ENCODE data around the gene GPR176. TPM values are rescaled to one million over a fixed set of nuclear protein-coding genes. Genes with fewer than 3 reads are reported as not detected.

GPR176 gene
- total RNA-seq, 1 donor from 2014 or later, result 7.2 TPM

- H3K36me3 Mint-ChIP-seq, result peaks cover 43% of the 10 kb centered on the region
- H3K4me3 Mint-ChIP-seq, result no peak overlapping the region
- no peak for TF ChIP-seq CTCF (conservative IDR thresholded peaks at IDR 0.05)
- peaks cover 11% of the 10 kb centered on the region for H3K4me1 Mint-ChIP-seq (ENCODE audit: unreplicated experiment)
- H3K9me3 Mint-ChIP-seq, result no peaks in the 10 kb centered on the region
- DNase-seq (ENCODE audit: extremely low spot score, unreplicated experiment), result no peak
- H3K27me3 Mint-ChIP-seq, result no peaks in the 10 kb centered on the region
- no peak overlapping the region for H3K27ac Mint-ChIP-seq
Observed at GRCh38 chr15:39942101-39942752, 22.2 kb upstream of the GPR176 start.

- Mint-ChIP-seq H3K27me3 (no peaks in the 10 kb centered on the region), H3K36me3 (peaks cover 33% of the 10 kb centered on the region), H3K9me3 (no peaks in the 10 kb centered on the region), H3K27ac (no peak overlapping the region), H3K4me3 (no peak overlapping the region), H3K4me1 (ENCODE audit: unreplicated experiment) (peaks cover 21% of the 10 kb centered on the region)
- no peak for TF ChIP-seq CTCF (conservative IDR thresholded peaks at IDR 0.05)
- DNase-seq (ENCODE audit: extremely low spot score, unreplicated experiment), result no peak
Observed at GRCh38 chr15:39939487-39940452, 19.7 kb upstream of the GPR176 start.

- Mint-ChIP-seq H3K4me3 (peak overlapping the region; percentile 23), H3K9me3 (no peaks in the 10 kb centered on the region), H3K36me3 (peaks cover 18% of the 10 kb centered on the region), H3K27ac (no peak overlapping the region), H3K27me3 (no peaks in the 10 kb centered on the region), H3K4me1 (ENCODE audit: unreplicated experiment) (peaks cover 30% of the 10 kb centered on the region)
- no peak for TF ChIP-seq CTCF (conservative IDR thresholded peaks at IDR 0.05)
- DNase-seq (ENCODE audit: extremely low spot score, unreplicated experiment), result no peak
Observed at GRCh38 chr15:39937696-39938095, 17.6 kb upstream of the GPR176 start.

- H3K4me1 Mint-ChIP-seq (ENCODE audit: unreplicated experiment), result peaks cover 32% of the 10 kb centered on the region
- H3K27me3 Mint-ChIP-seq, result no peaks in the 10 kb centered on the region
- no peaks in the 10 kb centered on the region for H3K9me3 Mint-ChIP-seq
- no peak for TF ChIP-seq CTCF (conservative IDR thresholded peaks at IDR 0.05)
- no peak for DNase-seq (ENCODE audit: extremely low spot score, unreplicated experiment)
- H3K27ac Mint-ChIP-seq, result no peak overlapping the region
- H3K4me3 Mint-ChIP-seq, result peak overlapping the region; percentile 48
- H3K36me3 Mint-ChIP-seq, result peaks cover 14% of the 10 kb centered on the region
Observed at GRCh38 chr15:39936681-39937080, 16.6 kb upstream of the GPR176 start.

GRCh38 chr15:39936187-39936586 is 16.1 kb upstream of the GPR176 start:
- DNase-seq (ENCODE audit: extremely low spot score, unreplicated experiment), result no peak
- Mint-ChIP-seq H3K27ac (no peak overlapping the region), H3K36me3 (peaks cover 14% of the 10 kb centered on the region), H3K4me3 (peak overlapping the region; percentile 64), H3K9me3 (no peaks in the 10 kb centered on the region), H3K27me3 (no peaks in the 10 kb centered on the region), H3K4me1 (ENCODE audit: unreplicated experiment) (peaks cover 32% of the 10 kb centered on the region)
- TF ChIP-seq CTCF (conservative IDR thresholded peaks at IDR 0.05), result no peak

Measured in type B pancreatic cell (in vitro differentiated cells).